Body of pancreas (tissue), 4 donors: Measurements from ENCODE around the gene EDN2. TPM values are rescaled to one million over a fixed set of nuclear protein-coding genes. Genes with fewer than 3 reads are reported as not detected.
A peak's percentile ranks its signal among the peaks of the same experiment; 100 is the strongest.

Experiments
- ATAC-seq: fragments of 150-250 bp; one replicate; pipeline ENCODE4 v1.9.1; 2016
- DNase-seq, 4 donors: peaks; one replicate each; pipeline ENCODE4 v3.0.0-alpha.2; 2019
- H3K27ac ChIP-seq, 4 donors: fragments of 200-600 bp; sonication (generic); 1 replicate in 3 of 4; 2 replicates in 1 of 4; pipeline versions ENCODE4 v1.5.1 to v1.6.1; 2016 to 2019; ENCODE audit warnings: mild to moderate bottlenecking in 1 of 4, mixed read lengths in 1 of 4, moderate library complexity in 1 of 4
- H3K27me3 ChIP-seq, 2 donors: fragments of 200-600 bp; sonication (generic); one replicate each; pipeline ENCODE4 v1.6.0; 2016; ENCODE audit warnings: mild to moderate bottlenecking in 1 of 2
- H3K36me3 ChIP-seq, 2 donors: fragments of 200-600 bp; sonication (generic); replicated peaks in 1 of 2; 2 replicates each; pipeline ENCODE4 v1.5.1; 2016; ENCODE audit warnings: low read depth in 2 of 2; ENCODE audit not compliant: insufficient read depth in 1 of 2
- H3K4me1 ChIP-seq: fragments of 200-600 bp; sonication (generic); one replicate; pipeline ENCODE4 v1.6.0; 2016
- H3K4me3 ChIP-seq, 2 donors: fragments of 200-600 bp; sonication (generic); 1 replicate in 1 of 2; 2 replicates in 1 of 2; pipeline ENCODE4 v1.5.1; 2016 to 2019
- H3K9me3 ChIP-seq, 3 donors: fragments of 200-600 bp; sonication (generic); 1 replicate in 2 of 3; 2 replicates in 1 of 3; pipeline ENCODE4 v1.5.1; 2016
- CTCF ChIP-seq, 7 experiments: fragments of 450-650 bp in 4 of 7; fragments of 200-600 bp in 3 of 7; sonication (generic) in 3 of 7; IDR thresholded peaks; one replicate each; pipeline ENCODE4 v1.5.1; 2016 to 2019; ENCODE audit warnings: antibody characterized with exemption in 7 of 7
- POLR2A ChIP-seq, 3 donors: fragments of 450-650 bp; IDR thresholded peaks; one replicate each; pipeline ENCODE4 v1.6.1; 2016; ENCODE audit warnings: antibody characterized with exemption in 3 of 3, mild to moderate bottlenecking in 2 of 3
- WGBS, 2 donors: methylation state at CpG; one replicate each; pipeline ENCODE4 v1.1.5; 2017; 5-methylcytosine and 5-hydroxymethylcytosine counted together
- intact Hi-C: fragments of 100-400 bp; cut with DNase I; formaldehyde crosslinking; loops from one replicate; pipeline ENCODE4 v1.15.1; 2023
- total RNA-seq, 2 donors: library from RNA; depleted of rRNA; stranded (reverse); fragments of >200 nt; gene quantifications; one replicate each; pipeline ENCODE4 v1.1.0, GENCODE V29; 2016

EDN2 gene
- total RNA-seq, 2 donors from 2014 or later, result 3.6 TPM

- Histone ChIP-seq H3K27me3 (no peaks in the 10 kb centered on the region), H3K4me3 (no peak overlapping the region), H3K9me3 (no peaks in the 10 kb centered on the region), H3K27ac (peak overlapping the region; percentile 1 to 86 (median 72)), H3K36me3 (no peaks in the 10 kb centered on the region), H3K4me1 (peaks cover 55% of the 10 kb centered on the region)
- ATAC-seq (peak; percentile 10), DNase-seq (peak in 2 of 4 donors; percentile 59 to 61)
- no peak for TF ChIP-seq POLR2A (IDR thresholded peaks at IDR 0.05)
- TF ChIP-seq CTCF (IDR thresholded peaks at IDR 0.05), result peak in 1 of 7 experiments; percentile 5
- intact Hi-C loops, result no loop called here
- WGBS, 2 donors, result 53 to 59% methylated on average over 13 to 19 of the region's 19 CpGs
These were observed 10.9 kb upstream of the EDN2 start for GRCh38 chr1:41495210-41495948.

- Histone ChIP-seq H3K27ac (peak overlapping the region in 3 of 4 donors; percentile 69 to 86 (median 75)), H3K9me3 (no peaks in the 10 kb centered on the region), H3K27me3 (no peaks in the 10 kb centered on the region), H3K4me1 (peaks cover 48% of the 10 kb centered on the region), H3K36me3 (no peaks in the 10 kb centered on the region), H3K4me3 (no peak overlapping the region)
- intact Hi-C loops, result no loop called here
- no peak for DNase-seq
- no peak for TF ChIP-seq POLR2A (IDR thresholded peaks at IDR 0.05)
- no peak for TF ChIP-seq CTCF (IDR thresholded peaks at IDR 0.05)
- no peak for ATAC-seq
- WGBS, 2 donors, result 79 to 85% methylated on average over 14 to 17 of the region's 17 CpGs
These were observed 10.1 kb upstream of the EDN2 start for GRCh38 chr1:41494351-41495209.

- no peak overlapping the region for H3K4me3 ChIP-seq
- H3K27ac ChIP-seq, result no peak overlapping the region
- TF ChIP-seq CTCF (IDR thresholded peaks at IDR 0.05), result no peak
- TF ChIP-seq POLR2A (IDR thresholded peaks at IDR 0.05), result no peak
- H3K27me3 ChIP-seq, result no peaks in the 10 kb centered on the region
- intact Hi-C loops, result no loop called here
- peaks cover 40% of the 10 kb centered on the region for H3K4me1 ChIP-seq
- H3K9me3 ChIP-seq, result no peaks in the 10 kb centered on the region
- ATAC-seq (no peak), DNase-seq (no peak)
- WGBS, 2 donors, result 87 to 90% methylated on average over 8 to 9 of the region's 9 CpGs
- no peaks in the 10 kb centered on the region for H3K36me3 ChIP-seq
These were observed 9.3 kb upstream of the EDN2 start for GRCh38 chr1:41493626-41494350.

- Histone ChIP-seq H3K36me3 (no peaks in the 10 kb centered on the region), H3K27ac (no peak overlapping the region), H3K27me3 (no peaks in the 10 kb centered on the region), H3K9me3 (no peaks in the 10 kb centered on the region), H3K4me3 (no peak overlapping the region), H3K4me1 (peaks cover 33% of the 10 kb centered on the region)
- DNase-seq (peak in 1 of 4 donors; percentile 21), ATAC-seq (no peak)
- TF ChIP-seq POLR2A (IDR thresholded peaks at IDR 0.05), result no peak
- TF ChIP-seq CTCF (IDR thresholded peaks at IDR 0.05), result no peak
- intact Hi-C loops, result no loop called here
- WGBS, 2 donors, result 89 to 94% methylated on average over 4 to 5 of the region's 5 CpGs
These were observed 8.6 kb upstream of the EDN2 start for GRCh38 chr1:41493117-41493536.
